Smooth muscle cell of trachea (primary cell): Measurements from ENCODE around the gene NCBP3. TPM values are rescaled to one million over a fixed set of nuclear protein-coding genes. Genes with fewer than 3 reads are reported as not detected.

Experiments used
- total RNA-seq: library from RNA; depleted of rRNA; stranded (reverse); fragments of >200 nt; gene quantifications from 2 replicates; pipeline ENCODE4 v1.2.1, GENCODE V29; 2014

The NCBP3 gene
- total RNA-seq = 16.7 and 32.3 TPM in 2 replicates

GRCh38 chr17:3845621-3846436 is at the start of gene NCBP3:
NCBP3 (minus strand) TSS chr17:3846246; CDS start chr17:3846223, 23 bp downstream.

GRCh38 chr17:3893003-3893719 is 47.1 kb upstream of the NCBP3 start, which contains the start of gene CAMKK1:
CAMKK1 (minus strand) TSS chr17:3893053; CDS start chr17:3885687, 7,366 bp downstream.

GRCh38 chr17:3800362-3801271 is 45.4 kb downstream of the NCBP3 start, which contains the start of gene ITGAE:
ITGAE (minus strand) TSS chr17:3801188; CDS start chr17:3801144, 44 bp downstream.

Other genes with a start within 250 kb of the NCBP3 start
- 2.0 and 6.6 TPM in 2 replicates for gene TRPV1, start 236.8 kb downstream of the NCBP3 start, total RNA-seq
- gene SHPK, start 210.0 kb downstream of the NCBP3 start, total RNA-seq = 13.1 and 18.2 TPM in 2 replicates
- gene CTNS, start 209.5 kb downstream of the NCBP3 start, total RNA-seq = 28.9 and 30.5 TPM in 2 replicates
- 135 and 166 TPM in 2 replicates for gene TAX1BP3, start 177.7 kb downstream of the NCBP3 start, total RNA-seq
- gene EMC6, start 177.4 kb downstream of the NCBP3 start, total RNA-seq = 12.6 and 14.7 TPM in 2 replicates
- 0.87 and 4.1 TPM in 2 replicates for gene P2RX5, start 150.1 kb downstream of the NCBP3 start, total RNA-seq
- 0.99 and 5.1 TPM in 2 replicates for gene HASPIN, start 122.3 kb downstream of the NCBP3 start, total RNA-seq
- gene ITGAE, start 45.1 kb downstream of the NCBP3 start, total RNA-seq = 10.1 and 18.9 TPM in 2 replicates
- 4.1 and 8.6 TPM in 2 replicates for gene CAMKK1, start 46.8 kb upstream of the NCBP3 start, total RNA-seq
- not detected in 2 replicates for gene P2RX1, start 70.2 kb upstream of the NCBP3 start, total RNA-seq
- 3.2 and 6.9 TPM in 2 replicates for gene ATP2A3, start 118.2 kb upstream of the NCBP3 start, total RNA-seq